ENCODE data around the gene OR7A17. TPM values are rescaled to one million over a fixed set of nuclear protein-coding genes. Genes with fewer than 3 reads are reported as not detected.

Gene OR7A17
- not detected in 2 replicates for total RNA-seq

GRCh38 chr19:14886032-14886431, at the start of gene OR7A17:
TSS of gene OR7A17 (minus strand) at chr19:14886132. CDS start at chr19:14881355, 4,777 bp downstream.

GRCh38 chr19:14848822-14849221, 37.1 kb downstream of the OR7A17 start, which contains the start of gene OR7A10:
TSS of gene OR7A10 (minus strand) at chr19:14848922. CDS start at chr19:14841877, 7,045 bp downstream.

GRCh38 chr19:14835011-14835410, 50.9 kb downstream of the OR7A17 start, which contains the start of the genes OR7A5 and OR7C1:
TSS of gene OR7A5 (minus strand) at chr19:14835185. CDS start at chr19:14828241, 6,944 bp downstream.
TSS of gene OR7C1 (minus strand) at chr19:14835185. CDS start at chr19:14800136, 35,049 bp downstream.

Other genes with a start within 250 kb of the OR7A17 start
- gene ADGRE3, start 211.3 kb downstream of the OR7A17 start, total RNA-seq: not detected in 2 replicates
- gene ZNF333, start 196.1 kb downstream of the OR7A17 start, total RNA-seq: 10.9 and 17.6 TPM in 2 replicates
- 0.09 and 0.93 TPM in 2 replicates for gene ADGRE2, start 107.6 kb downstream of the OR7A17 start, total RNA-seq
- not detected in 2 replicates for gene OR7A5, start 50.9 kb downstream of the OR7A17 start, total RNA-seq
- gene OR7C1, start 50.9 kb downstream of the OR7A17 start, total RNA-seq: not detected in 2 replicates
- gene OR7A10, start 37.2 kb downstream of the OR7A17 start, total RNA-seq: not detected in 2 replicates
- gene OR7C2, start 55.4 kb upstream of the OR7A17 start, total RNA-seq: not detected in 2 replicates
- gene SLC1A6, start 93.7 kb upstream of the OR7A17 start, total RNA-seq: not detected in 2 replicates
- not detected in 2 replicates for gene CASP14, start 163.3 kb upstream of the OR7A17 start, total RNA-seq
- gene OR1I1, start 196.1 kb upstream of the OR7A17 start, total RNA-seq: not detected in 2 replicates
- gene SYDE1, start 221.3 kb upstream of the OR7A17 start, total RNA-seq: 54.3 and 76.3 TPM in 2 replicates